NCI-H2227 (cell line): ENCODE measurements around the gene FIBCD1.
A peak's percentile ranks its signal among the peaks of the same experiment; 100 is the strongest.

Experiments
- DNase-seq: peaks from one replicate; lab custom pipeline; 2025; ENCODE audit not compliant: unreplicated experiment; lab: John Stamatoyannopoulos, UW

Gene FIBCD1

DNA sequence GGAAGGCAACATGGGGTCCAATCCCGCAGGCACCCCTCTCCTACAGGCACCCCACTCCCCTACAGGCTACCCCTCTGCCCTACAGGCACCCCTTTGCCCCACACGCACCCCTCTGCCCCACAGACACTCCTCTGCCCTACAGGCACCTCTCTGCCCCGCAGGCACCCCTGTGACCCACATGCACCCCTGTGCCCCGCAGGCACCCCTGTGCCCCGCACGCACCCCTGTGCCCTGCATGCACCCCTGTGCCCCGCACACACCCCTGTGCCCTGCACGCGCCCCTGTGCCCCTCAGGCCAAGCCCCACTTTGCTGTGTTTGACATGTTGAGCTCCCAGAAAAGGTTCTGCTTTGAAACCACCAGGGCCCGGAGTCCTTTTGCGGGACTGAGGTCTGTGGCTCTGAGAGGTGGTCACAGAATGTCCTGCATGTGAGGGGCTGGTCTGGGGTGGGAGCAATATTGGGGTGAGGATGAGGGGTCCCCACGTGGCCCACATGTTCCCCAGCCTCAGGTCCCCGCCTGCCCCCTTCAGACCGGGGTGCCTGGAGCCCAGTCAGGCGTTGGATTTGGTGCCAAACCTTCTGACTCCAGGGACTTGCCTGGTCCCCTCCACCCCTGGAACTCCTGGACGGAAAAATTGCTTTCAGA, 41.8 kb downstream of the FIBCD1 start:
- no peak for DNase-seq

DNA sequence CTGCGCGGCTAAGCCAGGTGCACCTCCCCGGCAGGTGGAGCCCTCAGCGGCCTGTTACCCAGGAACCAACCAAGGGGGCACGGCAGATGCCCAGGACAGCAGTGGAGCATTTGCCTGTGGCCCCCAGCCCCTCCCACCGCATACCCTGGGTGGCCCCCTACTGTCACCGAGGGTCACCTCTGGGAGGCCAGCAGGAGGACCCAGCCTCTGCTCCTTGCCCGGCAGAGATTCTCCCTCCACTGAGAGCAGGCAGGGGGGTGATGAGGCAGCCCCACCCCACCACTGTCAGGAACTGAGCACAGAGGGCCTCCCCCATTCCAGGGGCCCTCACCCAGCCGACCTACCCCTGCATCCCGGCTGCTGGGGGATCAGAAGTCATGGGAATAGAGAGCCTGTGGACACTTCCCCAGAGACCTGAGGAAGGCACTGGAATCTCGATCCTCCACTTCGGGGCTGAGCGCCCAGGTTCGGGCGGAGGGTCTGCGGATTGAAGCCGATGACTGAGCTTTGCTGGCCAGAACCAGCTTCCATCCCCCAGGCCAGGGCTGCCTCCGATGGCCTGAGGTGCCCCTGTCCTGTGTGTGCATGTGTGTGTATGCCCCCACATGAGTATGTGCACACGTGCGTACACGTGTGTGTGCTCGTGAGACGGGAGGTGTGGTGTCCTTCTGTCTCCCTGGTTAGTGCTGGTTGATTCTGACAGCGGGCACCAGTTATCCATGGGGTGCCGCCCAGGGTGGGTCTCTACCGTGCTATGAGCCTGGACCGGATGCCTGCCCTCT, 42.6 kb downstream of the FIBCD1 start, which contains the start of gene QRFP:
Gene QRFP (minus strand): TSS at position 580 of the 782 bp plus-strand sequence. CDS start 2,974 bp downstream, outside the sequence.
- no peak for DNase-seq

DNA sequence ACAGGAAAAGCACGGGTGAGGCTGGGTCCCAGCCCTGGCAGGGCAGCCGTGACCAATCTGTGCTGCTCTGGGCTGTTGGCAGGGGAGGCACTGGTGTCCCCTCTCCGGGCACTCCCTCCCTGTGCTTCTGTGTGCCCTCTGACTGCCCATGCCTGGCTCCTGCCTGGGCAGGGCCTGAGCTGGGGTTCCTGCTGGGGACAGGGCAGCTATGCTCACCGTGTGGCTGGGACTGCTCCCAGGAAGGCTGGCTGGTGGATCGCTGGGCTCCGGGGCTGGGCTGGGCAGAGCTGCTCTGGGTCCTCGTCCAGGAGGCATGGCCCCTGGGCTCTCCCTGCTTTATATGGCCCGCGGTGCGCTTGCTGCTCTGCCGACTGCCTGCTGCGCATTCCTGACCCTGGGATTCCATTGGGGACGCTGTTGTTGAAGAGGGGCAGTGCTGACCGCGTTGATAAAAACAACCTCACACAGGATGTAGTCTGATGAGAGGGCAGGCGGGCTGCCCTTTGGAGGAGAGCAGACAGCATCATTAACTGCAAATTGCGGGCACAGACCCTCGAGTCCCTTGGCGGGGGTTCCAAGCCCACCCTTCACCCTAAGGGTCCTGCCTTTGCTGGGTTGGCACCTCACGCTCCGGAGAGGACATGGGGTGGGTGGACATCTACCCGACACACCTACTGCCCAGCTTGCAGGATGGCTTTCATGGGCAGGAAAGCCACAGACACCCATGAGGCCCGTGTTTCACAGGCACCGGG, 43.4 kb downstream of the FIBCD1 start:
- no peak for DNase-seq

DNA sequence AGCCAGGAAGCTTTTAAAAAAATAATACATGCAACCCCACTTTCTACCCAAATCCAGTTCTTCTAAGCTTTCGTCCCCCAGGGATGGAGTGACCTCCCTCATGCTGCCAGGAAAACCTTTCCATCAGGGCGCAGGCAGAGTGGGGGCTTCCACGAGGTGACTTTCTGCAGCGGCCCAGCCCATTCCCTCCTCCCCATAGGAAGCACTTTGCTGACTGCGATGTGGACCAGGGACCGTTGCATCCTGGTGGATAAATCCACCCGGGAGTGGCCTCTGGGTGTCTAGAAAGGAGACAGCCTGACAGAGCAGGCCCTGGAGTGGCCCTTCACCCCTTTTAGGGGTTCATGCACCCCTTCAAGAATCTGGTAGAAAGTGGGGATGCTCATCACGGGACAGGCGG, 44.0 kb downstream of the FIBCD1 start:
- DNase-seq, result no peak

DNA sequence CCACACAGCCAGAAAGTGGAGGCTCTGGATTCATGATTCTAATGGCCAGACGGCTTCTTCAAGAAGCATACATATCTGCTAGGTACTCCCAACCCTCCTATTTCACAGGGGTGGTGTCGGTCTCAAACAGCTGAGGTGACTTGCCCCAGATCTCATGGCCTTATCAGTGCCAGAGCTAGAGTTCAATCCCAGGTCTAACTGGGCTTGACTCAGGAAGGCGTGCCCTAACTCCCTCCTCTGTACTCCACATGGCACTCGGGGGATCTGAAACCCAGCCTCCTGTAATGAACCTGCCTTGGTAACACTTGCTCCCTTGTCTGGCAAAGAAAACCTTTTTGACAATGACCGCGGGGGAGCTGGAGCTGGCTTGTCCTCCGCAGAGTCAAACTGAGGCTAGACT, 44.5 kb downstream of the FIBCD1 start:
- DNase-seq, result no peak

DNA sequence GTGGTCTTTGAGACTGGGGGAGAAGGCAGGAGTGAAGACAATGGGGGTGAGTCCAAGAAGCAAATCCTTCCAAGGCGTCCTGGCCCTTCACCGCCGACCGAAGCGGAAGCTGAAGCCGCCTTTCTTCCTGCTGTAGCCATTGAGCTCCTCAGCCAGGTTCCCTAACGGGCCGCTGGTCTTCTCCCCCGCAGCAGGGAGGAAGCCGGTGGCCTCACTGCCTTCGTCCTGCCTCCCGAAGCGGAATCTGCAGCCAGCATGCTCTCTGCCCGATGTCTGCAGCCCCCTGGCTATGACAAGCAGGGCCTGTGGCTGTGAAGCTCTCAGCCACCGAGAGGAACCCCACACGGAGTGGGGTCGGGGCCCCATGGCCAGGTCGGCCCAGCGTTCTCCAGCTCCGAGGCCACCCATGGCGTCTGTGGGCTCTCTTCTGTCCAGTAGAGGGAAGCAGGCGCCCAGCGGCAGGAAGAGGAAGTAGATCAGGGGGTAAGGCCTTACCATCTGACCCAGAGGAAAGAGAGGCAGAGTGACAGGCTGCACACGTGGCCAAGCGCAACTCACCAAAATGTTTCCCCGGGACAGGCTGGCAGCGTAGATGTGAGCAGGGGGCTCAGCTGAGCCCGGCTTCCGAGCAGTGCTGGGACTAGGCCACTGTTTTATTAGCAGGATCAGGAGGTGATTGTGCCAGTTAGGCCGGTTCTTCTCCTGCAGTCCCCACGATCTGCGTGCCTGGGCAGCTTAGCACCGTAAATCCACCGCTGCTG, 45.5 kb downstream of the FIBCD1 start:
- DNase-seq, result no peak

DNA sequence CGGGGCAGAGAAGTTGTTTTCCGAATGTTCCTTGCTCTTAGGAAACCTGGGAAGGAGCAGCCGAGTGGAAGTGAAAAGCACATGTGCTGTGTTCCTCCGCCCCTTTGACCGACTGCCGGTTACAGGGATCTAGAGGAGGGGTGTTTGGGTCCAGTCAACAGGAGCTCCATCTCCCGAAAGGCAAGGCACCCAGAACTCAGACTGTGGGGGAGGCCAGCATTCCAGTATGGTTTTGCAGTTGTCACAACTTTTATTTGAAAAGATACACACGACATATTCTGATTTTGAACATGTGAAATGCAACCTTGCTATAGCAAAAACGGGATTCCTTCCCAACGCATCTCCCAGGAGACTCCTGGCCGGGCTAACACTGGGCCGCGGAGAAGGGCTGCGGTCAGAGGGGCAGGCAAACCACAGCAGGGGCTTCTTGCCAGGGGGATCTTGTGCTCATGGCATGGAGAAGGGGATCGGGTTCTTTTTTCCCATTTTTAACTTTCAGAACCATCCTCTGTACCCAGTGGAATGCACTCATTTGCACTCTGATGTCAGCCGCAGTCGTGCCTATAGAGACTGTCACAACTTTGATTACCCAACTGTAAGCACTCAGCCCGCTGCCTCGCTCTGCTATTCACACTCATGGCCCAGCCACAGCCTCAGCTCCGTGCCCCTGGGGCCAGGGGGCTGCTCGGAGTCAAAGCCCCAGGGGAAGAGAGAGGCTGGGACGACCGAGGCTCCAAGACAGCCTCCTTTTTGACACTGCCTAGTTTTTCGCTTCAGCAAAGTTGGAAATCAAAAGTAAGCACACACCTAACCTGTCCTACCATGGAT, 46.4 kb downstream of the FIBCD1 start:
- DNase-seq, result no peak

DNA sequence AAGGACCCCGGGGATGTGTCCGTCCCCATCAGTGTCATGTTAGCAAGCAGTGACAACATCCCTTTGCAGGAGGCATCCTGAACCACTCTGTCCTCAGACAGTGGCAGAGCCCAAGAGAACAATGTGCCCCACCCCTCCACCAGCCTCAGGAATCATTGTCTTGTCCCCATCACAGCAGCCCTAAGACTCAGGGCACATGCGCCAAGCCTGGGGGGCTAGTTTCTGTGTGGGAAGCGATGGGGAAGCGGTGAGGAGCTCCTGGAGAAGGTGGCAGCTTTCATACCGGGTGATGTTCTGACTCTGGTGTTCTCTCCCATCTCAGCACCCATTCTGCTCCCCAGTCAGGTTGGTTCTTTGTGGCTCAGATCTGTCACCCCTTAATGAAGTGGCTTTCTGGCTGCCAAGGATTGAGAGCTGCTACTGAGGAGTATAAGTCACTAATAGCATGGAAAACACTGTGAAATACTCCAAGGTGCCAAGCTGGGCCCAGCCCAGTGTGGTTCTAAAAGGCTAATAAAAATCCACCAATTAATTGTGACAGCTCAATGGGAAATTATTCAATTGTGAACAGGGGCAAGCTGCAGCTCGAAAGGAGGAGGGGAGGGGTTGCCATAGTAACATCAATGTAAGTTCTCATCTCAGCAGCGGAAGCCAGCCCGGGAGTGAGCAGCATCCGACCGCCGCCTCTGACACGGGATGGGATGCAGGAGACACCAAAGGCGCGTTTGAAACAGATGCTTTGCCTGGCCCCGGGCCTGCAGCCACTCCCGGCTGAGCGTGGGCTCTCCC, 47.2 kb downstream of the FIBCD1 start:
- DNase-seq, result peak; percentile 12

DNA sequence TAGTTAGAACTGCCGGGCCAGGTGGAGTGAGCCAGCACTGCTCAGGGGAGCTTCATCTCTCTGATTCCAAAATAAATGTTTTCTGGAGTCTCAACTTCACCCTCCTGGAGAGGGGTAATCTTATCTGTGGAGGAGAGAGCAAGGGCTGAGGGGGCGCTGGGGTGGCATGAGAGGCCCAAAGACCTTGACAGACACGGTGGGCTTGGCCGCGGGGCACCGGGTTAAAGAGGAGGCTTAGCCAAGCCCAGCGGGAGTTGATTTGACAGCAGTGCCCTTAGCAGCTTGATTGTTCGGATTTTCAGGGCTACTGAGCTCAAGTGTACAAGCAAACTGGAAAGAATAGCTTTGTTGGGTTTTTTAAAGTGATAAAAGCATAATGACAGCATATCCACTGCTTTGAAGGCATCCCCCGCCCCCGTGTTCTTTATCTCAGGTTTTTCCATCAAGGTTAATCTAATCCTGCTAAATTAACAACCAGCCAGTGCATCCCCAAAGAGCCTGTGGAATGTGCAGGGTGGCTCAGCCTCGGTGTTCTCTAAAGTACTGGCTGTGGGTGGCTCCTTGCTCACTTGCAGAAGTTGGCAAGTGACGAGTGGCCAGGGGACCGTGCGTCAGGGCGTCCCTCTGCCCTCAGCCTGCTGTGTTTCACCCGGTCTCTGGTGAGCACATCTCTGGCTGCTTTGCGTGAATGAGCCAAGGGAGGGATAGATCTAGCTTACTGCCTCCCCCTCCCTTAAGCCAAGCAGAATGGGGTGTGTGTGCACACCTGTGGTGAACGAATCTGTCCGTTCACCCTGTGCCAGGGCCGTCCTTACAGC, 48.0 kb downstream of the FIBCD1 start:
- peak; percentile 19 for DNase-seq

DNA sequence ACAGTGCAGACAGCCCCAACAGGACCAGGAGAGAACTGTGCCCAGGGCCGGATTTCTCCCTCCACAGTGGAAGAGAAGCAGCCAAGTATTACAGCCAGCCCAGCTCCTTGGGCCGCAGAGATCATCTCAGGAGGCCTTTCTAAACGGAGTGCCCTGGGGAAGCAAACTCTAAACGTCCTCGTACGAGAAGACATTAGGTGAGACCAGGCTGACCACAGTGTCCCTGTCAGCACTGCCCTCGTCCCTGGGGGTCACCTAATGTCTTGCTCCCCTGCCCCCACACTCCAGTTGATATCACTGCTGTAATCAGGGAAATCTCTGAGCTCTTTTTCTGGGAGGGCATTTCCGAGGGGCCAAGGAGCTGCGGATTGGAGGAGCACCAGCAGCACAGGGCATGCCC, 48.9 kb downstream of the FIBCD1 start:
- no peak for DNase-seq

DNA sequence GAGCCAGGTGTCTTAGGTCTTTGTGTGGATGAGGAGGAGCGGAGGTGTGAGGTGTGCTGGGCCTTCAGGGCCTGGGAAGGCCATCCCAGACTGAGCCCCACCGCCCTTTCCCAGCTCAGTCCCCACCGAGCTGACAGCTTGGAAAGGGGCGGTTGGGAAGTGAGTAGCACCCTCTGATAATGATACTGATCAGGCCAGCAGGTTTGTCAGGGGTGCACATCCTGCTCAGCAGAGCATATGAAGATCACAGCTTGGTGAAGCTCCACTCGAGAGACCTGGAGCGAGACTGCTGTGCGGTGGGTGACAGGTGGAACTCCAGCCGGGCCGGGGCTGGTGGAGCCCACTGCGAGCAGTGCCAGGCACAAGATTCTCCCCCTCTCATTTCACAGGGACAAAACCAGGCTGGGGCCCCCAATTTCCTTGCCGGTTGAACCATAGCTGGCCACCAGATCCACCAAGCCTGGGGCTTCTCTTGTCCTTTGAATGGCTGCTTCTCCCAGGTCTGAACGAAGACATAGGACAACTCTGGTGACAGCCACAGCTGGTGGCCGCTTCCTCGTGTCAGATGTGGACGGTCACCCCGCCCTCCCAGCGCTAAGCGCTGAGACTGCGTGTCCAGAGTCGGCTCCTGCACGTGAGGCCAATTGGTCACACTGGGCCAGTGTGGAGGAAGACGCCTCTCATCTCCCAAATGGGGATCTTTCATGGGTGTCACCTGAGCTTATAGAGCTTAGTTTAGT, 50.7 kb downstream of the FIBCD1 start:
- DNase-seq, result no peak

DNA sequence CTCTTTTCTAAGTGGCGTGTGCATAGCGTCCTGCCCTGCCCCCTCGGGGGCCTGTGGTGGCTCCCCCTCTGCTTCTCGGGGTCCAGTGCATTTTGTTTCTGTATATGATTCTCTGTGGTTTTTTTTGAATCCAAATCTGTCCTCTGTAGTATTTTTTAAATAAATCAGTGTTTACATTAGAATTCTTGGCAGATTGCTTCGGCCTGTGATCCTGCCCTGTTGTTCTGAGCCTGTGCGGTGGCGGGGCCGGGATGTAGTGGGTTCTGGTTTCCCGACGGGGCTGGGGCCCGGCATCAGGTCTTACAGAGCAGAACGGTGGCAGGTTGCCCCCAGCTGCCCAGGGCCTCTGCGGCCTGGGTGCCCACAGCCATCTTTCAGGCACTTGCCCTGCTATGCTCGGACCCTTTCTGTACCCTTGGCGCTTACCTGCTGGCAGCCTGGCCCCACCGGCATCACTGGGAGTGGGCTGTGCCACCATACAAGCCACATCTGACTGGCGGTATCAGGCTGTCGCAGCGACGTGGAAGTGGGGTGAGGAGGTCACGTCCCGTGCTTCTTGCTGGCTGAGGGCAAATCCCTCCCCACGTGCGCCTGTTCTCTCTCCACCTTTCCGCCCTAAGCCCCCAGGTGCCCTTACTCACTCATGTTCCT, 51.4 kb downstream of the FIBCD1 start:
- DNase-seq, result no peak

DNA sequence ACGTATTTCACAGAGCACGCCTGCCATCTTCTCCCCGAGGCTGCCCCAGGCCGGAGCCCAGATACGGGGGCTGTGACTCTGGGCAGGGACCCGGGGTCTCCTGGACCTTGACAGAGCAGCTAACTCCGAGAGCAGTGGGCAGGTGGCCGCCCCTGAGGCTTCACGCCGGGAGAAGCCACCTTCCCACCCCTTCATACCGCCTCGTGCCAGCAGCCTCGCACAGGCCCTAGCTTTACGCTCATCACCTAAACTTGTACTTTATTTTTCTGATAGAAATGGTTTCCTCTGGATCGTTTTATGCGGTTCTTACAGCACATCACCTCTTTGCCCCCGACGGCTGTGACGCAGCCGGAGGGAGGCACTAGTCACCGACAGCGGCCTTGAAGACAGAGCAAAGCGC, 52.1 kb downstream of the FIBCD1 start:
- no peak for DNase-seq

DNA sequence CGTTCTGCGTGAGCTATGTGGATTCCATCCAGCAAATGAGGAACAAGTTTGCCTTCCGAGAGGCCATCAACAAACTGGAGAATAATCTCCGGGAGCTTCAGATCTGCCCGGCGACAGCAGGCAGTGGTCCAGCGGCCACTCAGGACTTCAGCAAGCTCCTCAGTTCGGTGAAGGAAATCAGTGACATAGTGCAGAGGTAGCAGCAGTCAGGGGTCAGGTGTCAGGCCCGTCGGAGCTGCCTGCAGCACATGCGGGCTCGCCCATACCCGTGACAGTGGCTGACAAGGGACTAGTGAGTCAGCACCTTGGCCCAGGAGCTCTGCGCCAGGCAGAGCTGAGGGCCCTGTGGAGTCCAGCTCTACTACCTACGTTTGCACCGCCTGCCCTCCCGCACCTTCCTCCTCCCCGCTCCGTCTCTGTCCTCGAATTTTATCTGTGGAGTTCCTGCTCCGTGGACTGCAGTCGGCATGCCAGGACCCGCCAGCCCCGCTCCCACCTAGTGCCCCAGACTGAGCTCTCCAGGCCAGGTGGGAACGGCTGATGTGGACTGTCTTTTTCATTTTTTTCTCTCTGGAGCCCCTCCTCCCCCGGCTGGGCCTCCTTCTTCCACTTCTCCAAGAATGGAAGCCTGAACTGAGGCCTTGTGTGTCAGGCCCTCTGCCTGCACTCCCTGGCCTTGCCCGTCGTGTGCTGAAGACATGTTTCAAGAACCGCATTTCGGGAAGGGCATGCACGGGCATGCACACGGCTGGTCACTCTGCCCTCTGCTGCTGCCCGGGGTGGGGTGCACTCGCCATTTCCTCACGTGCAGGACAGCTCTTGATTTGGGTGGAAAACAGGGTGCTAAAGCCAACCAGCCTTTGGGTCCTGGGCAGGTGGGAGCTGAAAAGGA, 53.3 kb downstream of the FIBCD1 start:
- DNase-seq, result no peak

DNA sequence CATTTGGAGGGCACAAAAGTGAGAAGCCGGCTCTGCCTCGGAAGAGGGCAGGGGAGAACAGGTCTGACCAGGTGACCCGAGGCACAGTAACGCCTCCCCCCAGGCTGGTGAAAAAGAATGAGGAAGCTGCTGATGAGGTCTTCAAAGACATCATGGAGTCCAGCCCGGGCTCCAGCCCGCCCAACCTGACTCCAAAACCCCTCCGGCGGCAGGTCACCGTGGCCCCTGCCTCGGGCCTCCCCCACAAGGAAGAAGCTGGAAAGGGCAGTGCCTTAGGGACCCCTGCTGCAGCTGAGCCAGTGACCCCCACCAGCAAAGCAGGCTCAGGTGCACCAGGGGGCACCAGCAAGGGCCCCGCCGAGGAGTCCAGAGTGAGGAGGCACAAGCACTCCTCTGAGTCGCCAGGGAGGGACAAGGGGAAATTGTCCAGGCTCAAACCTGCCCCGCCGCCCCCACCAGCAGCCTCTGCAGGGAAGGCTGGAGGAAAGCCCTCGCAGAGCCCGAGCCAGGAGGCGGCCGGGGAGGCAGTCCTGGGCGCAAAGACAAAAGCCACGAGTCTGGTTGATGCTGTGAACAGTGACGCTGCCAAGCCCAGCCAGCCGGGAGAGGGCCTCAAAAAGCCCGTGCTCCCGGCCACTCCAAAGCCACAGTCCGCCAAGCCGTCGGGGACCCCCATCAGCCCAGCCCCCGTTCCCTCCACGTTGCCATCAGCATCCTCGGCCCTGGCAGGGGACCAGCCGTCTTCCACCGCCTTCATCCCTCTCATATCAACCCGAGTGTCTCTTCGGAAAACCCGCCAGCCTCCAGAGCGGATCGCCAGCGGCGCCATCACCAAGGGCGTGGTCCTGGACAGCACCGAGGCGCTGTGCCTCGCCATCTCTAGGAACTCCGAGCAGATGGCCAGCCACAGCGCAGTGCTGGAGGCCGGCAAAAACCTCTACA, 54.2 kb downstream of the FIBCD1 start:
- DNase-seq, result no peak
